AG10803 (cell line): Measurements from ENCODE around the gene GJB5.
A peak's percentile ranks its signal among the peaks of the same experiment; 100 is the strongest.

Source experiments
- DNase-seq: peaks from one replicate; pipeline ENCODE4 v3.0.0; 2010; ENCODE audit warnings: low read depth
- H3K4me3 ChIP-seq: 2 replicates; pipeline ENCODE4 v1.5.1; 2011; ENCODE audit warnings: mild to moderate bottlenecking, low read length, control low read depth
- CTCF ChIP-seq: conservative IDR thresholded peaks from 2 replicates; pipeline ENCODE4 v1.5.1; 2011; ENCODE audit warnings: mild to moderate bottlenecking, low read length, control low read depth, inconsistent platforms

The GJB5 gene

GRCh38 chr1:34787461-34788420 lies 32.9 kb downstream of the GJB5 start:
- TF ChIP-seq CTCF: peak; percentile 19
- peak; percentile 25 for DNase-seq
- no peak overlapping the region for H3K4me3 ChIP-seq

GRCh38 chr1:34790985-34791384 lies 36.1 kb downstream of the GJB5 start:
- no peak for TF ChIP-seq CTCF
- no peak overlapping the region for H3K4me3 ChIP-seq
- DNase-seq: no peak

- DNase-seq: no peak
- no peak overlapping the region for H3K4me3 ChIP-seq
- TF ChIP-seq CTCF: no peak
These were observed 37.6 kb downstream of the GJB5 start for GRCh38 chr1:34792424-34792823.

- H3K4me3 ChIP-seq: no peak within 1 kb of the TSS
- no peak for DNase-seq
- TF ChIP-seq CTCF: no peak
These were observed 38.3 kb downstream of the GJB5 start, which contains the start of gene GJA4 for GRCh38 chr1:34792868-34793727. Gene GJA4, plus strand, starts transcription at chr1:34792999. Its CDS starts 1,215 bp downstream, at chr1:34794214.

GRCh38 chr1:34794001-34794789 lies 39.3 kb downstream of the GJB5 start:
- TF ChIP-seq CTCF: no peak
- H3K4me3 ChIP-seq: no peak overlapping the region
- no peak for DNase-seq

- no peak for TF ChIP-seq CTCF
- no peak overlapping the region for H3K4me3 ChIP-seq
- no peak for DNase-seq
These were observed 39.9 kb downstream of the GJB5 start for GRCh38 chr1:34794790-34795180.
